UCSD-AML1 (cell line): ENCODE data around the gene FRG1.
"Not testable (repeated sequence)": the region's sequence is repeated elsewhere in the genome, so short reads cannot be mapped to it uniquely, and the experiment has no call there.

Experiments
- DNase-seq: peaks from one replicate; lab custom pipeline; 2025; ENCODE audit not compliant: unreplicated experiment; lab: John Stamatoyannopoulos, UW

Gene FRG1

GRCh38 chr4:189984661-189985060 is 44.0 kb downstream of the FRG1 start:
- DNase-seq, result not testable (repeated sequence)

GRCh38 chr4:189985651-189986243 is 45.1 kb downstream of the FRG1 start:
- DNase-seq, result not testable (repeated sequence)

- DNase-seq, result no peak
Observed at GRCh38 chr4:189988877-189989431, 48.3 kb downstream of the FRG1 start.

GRCh38 chr4:189989941-189990340 is 49.3 kb downstream of the FRG1 start:
- not testable (repeated sequence) for DNase-seq
